Endodermal cell (in vitro differentiated cells): Measurements from ENCODE around the gene MIOS. TPM values are rescaled to one million over a fixed set of nuclear protein-coding genes. Genes with fewer than 3 reads are reported as not detected.

Experiments
- DNase-seq: peaks from one replicate; pipeline ENCODE4 v3.0.0-alpha.2; 2017
- H3K27ac ChIP-seq: 2 replicates; pipeline ENCODE4 v1.5.1; 2013; ENCODE audit warnings: mild to moderate bottlenecking, low read depth, low read length, moderate library complexity
- H3K27me3 ChIP-seq: 2 replicates; pipeline ENCODE4 v1.6.1; 2013; ENCODE audit warnings: mild to moderate bottlenecking, low read length, moderate library complexity; ENCODE audit not compliant: insufficient read depth, control insufficient read depth, poor library complexity, severe bottlenecking
- H3K36me3 ChIP-seq: 2 replicates; pipeline ENCODE4 v1.7.0; 2013; ENCODE audit warnings: mild to moderate bottlenecking, low read length, moderate library complexity; ENCODE audit not compliant: control insufficient read depth, insufficient read depth
- H3K4me1 ChIP-seq: one replicate; pipeline ENCODE4 v1.7.0; 2013; ENCODE audit warnings: low read length; ENCODE audit not compliant: control insufficient read depth, insufficient read depth
- H3K4me3 ChIP-seq: 2 replicates; pipeline ENCODE4 v1.5.1; 2013; ENCODE audit warnings: mild to moderate bottlenecking, low read length, moderate library complexity
- H3K9ac ChIP-seq: 2 replicates; pipeline ENCODE4 v1.6.1; 2013; ENCODE audit warnings: mild to moderate bottlenecking, low read length, moderate library complexity; ENCODE audit not compliant: poor library complexity, severe bottlenecking; ENCODE audit errors: extremely low read depth
- H3K9me3 ChIP-seq: 2 replicates; pipeline ENCODE4 v1.6.1; 2013; ENCODE audit warnings: mild to moderate bottlenecking, low read length, moderate library complexity; ENCODE audit not compliant: control insufficient read depth
- H3K27ac Mint-ChIP-seq: 2 replicates; pipeline ENCODE4 v1.8.0; 2020; ENCODE audit warnings: mixed read lengths
- H3K27me3 Mint-ChIP-seq: 2 replicates; pipeline ENCODE4 v1.8.0; 2021; ENCODE audit warnings: mild to moderate bottlenecking, mixed read lengths; ENCODE audit not compliant: insufficient read depth
- H3K36me3 Mint-ChIP-seq: 2 replicates; pipeline ENCODE4 v1.8.0; 2020; ENCODE audit warnings: low read depth, mixed read lengths
- H3K4me1 Mint-ChIP-seq: 2 replicates; pipeline ENCODE4 v1.8.0; 2020; ENCODE audit warnings: mixed read lengths
- H3K4me3 Mint-ChIP-seq: 2 replicates; pipeline ENCODE4 v1.8.0; 2020; ENCODE audit warnings: mild to moderate bottlenecking, moderate library complexity, mixed read lengths
- H3K9me3 Mint-ChIP-seq: 2 replicates; pipeline ENCODE4 v1.8.0; 2020; ENCODE audit warnings: mild to moderate bottlenecking, mixed read lengths
- WGBS, 2 experiments: methylation state at CpG; one replicate each; pipeline versions ENCODE4 v1.1.5 to v1.1.7; 2013; ENCODE audit warnings: missing lambda C conversion rate in 2 of 2, mixed read lengths in 1 of 2; ENCODE audit not compliant: insufficient coverage in 1 of 2, insufficient read length in 1 of 2; 5-methylcytosine and 5-hydroxymethylcytosine counted together
- total RNA-seq, 2 donors: library from RNA; stranded (reverse); fragmentation: NEBNext Ultra II Directional in 1 of 2; extraction: Animal tissue kit (Norgen Biotek cat#: 25700) in 1 of 2; gene quantifications; 2 replicates in 1 of 2; 3 replicates in 1 of 2; pipeline ENCODE4 v1.2.1, GENCODE V29; 2021
- TF ChIP-seq, protein P1 (sequence below): fragments of 200-600 bp; sonication (generic); conservative IDR thresholded peaks from 2 replicates; pipeline ENCODE4 v1.5.0; 2021; ENCODE audit warnings: antibody characterized with exemption, mild to moderate bottlenecking

MIOS gene
- total RNA-seq, 2 donors from 2014 or later, result 53.3 to 55.8 TPM

DNA sequence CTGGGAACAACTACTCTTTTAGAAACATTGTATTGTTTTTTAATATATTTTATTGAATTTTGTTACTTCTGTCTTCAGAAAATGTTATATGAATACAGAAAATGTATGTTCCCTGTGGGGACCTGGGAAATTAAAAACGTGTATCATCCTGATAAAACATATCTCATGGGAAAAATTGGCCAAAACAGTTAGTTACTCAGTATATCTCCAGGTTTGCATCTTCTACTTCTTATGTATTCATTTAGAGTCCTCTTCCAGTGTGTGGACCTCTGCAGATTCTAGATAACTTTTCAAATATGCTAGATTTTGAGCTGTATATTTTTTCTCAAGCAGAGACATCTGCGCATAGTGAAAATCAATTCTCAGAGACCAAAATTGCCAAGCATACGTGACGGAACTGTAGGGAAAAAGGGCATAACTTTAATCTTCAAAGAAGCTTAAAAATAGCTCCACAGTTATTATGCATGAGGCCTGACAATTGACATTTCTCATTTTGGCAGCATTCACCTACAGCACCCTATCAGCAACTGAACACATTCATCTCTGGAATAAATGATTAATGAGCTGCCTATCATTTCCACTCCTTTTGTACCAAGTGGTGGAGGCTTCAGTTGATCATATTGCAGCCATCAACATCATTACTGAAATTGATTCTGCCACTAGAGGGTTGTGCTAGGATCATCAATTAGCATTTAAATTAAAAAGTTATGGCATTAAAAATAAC is 47.5 kb downstream of the MIOS start:
- no peak overlapping the region for H3K4me3 Mint-ChIP-seq
- no peaks in the 10 kb centered on the region for H3K4me1 ChIP-seq
- H3K36me3 Mint-ChIP-seq, result no peaks in the 10 kb centered on the region
- no peak overlapping the region for H3K4me3 ChIP-seq
- peaks cover 2% of the 10 kb centered on the region for H3K27me3 Mint-ChIP-seq
- H3K4me1 Mint-ChIP-seq, result no peaks in the 10 kb centered on the region
- no peaks in the 10 kb centered on the region for H3K27me3 ChIP-seq
- peaks cover 8% of the 10 kb centered on the region for H3K36me3 ChIP-seq
- TF ChIP-seq, protein P1, sequence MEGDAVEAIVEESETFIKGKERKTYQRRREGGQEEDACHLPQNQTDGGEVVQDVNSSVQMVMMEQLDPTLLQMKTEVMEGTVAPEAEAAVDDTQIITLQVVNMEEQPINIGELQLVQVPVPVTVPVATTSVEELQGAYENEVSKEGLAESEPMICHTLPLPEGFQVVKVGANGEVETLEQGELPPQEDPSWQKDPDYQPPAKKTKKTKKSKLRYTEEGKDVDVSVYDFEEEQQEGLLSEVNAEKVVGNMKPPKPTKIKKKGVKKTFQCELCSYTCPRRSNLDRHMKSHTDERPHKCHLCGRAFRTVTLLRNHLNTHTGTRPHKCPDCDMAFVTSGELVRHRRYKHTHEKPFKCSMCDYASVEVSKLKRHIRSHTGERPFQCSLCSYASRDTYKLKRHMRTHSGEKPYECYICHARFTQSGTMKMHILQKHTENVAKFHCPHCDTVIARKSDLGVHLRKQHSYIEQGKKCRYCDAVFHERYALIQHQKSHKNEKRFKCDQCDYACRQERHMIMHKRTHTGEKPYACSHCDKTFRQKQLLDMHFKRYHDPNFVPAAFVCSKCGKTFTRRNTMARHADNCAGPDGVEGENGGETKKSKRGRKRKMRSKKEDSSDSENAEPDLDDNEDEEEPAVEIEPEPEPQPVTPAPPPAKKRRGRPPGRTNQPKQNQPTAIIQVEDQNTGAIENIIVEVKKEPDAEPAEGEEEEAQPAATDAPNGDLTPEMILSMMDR, result no peak
- no peaks in the 10 kb centered on the region for H3K9me3 ChIP-seq
- no peak overlapping the region for H3K27ac ChIP-seq
- no peak for DNase-seq
- no peaks in the 10 kb centered on the region for H3K9me3 Mint-ChIP-seq
- no peak overlapping the region for H3K9ac ChIP-seq
- WGBS, 2 experiments, result 91 to 94% methylated on average over 4 of the region's 4 CpGs
- H3K27ac Mint-ChIP-seq, result no peak overlapping the region

DNA sequence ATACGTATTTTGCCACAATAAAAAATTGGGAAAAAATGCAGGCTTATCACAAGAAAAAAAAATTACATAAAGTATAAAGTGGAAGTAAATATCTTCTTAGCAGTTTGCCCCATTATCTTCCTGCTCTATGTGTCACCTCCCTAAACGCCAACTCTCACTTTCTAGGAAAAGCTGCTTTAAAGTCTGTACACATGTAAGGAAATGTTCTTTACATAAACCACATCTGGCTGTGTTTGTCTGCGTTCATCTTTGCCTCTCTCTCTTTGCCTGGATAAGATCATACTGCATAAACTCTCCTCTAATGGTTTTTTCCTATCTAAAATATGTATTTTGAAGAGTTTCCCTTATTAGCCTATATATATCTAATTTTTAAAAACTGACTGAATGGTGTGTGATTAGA is 50.9 kb downstream of the MIOS start:
- Histone ChIP-seq H3K9me3 (no peaks in the 10 kb centered on the region), H3K4me3 (no peak overlapping the region), H3K27ac (no peak overlapping the region), H3K4me1 (no peaks in the 10 kb centered on the region), H3K27me3 (no peaks in the 10 kb centered on the region), H3K9ac (no peak overlapping the region), H3K36me3 (no peaks in the 10 kb centered on the region)
- TF ChIP-seq, protein P1, result no peak
- Mint-ChIP-seq H3K27ac (no peak overlapping the region), H3K27me3 (peaks cover 4% of the 10 kb centered on the region), H3K4me3 (no peak overlapping the region), H3K36me3 (no peaks in the 10 kb centered on the region), H3K9me3 (no peaks in the 10 kb centered on the region), H3K4me1 (no peaks in the 10 kb centered on the region)
- DNase-seq, result no peak
- WGBS, 2 experiments, result 78 to 89% methylated on average over 1 to 3 of the region's 3 CpGs

DNA sequence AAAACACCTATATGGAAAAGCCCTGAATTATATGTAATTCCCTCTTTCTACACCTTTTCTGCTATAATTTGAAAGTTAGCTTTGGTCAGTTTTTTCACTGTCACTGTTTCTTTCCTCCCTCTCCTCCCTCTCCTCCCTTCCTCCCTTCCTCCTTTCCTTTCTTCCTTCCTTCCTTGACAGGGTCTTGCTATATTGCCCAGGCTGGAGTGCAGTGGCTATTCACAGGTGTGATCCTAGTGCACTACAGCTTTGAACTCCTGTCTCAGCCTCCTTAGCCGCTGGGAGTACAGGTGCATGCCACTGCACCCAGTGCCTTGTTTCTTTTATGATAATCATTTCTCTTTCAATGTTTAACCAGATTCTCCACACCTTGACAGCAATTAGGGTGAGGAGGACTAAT is 51.7 kb downstream of the MIOS start:
- H3K36me3 Mint-ChIP-seq, result no peaks in the 10 kb centered on the region
- no peaks in the 10 kb centered on the region for H3K9me3 Mint-ChIP-seq
- H3K27me3 Mint-ChIP-seq, result peaks cover 4% of the 10 kb centered on the region
- Histone ChIP-seq H3K9me3 (no peaks in the 10 kb centered on the region), H3K4me3 (no peak overlapping the region), H3K27ac (no peak overlapping the region), H3K36me3 (no peaks in the 10 kb centered on the region), H3K27me3 (no peaks in the 10 kb centered on the region), H3K9ac (no peak overlapping the region), H3K4me1 (no peaks in the 10 kb centered on the region)
- H3K4me1 Mint-ChIP-seq, result no peaks in the 10 kb centered on the region
- DNase-seq, result no peak
- TF ChIP-seq, protein P1, result no peak
- no peak overlapping the region for H3K27ac Mint-ChIP-seq
- 90 to 100% methylated on average over 1 of the region's 1 CpG for whole genome bisulfite sequencing, 2 experiments
- no peak overlapping the region for H3K4me3 Mint-ChIP-seq
